ENCODE results near the gene ZCWPW1.
"Not testable (repeated sequence)": the region's sequence is repeated elsewhere in the genome, so short reads cannot be mapped to it uniquely, and the experiment has no call there.

The ZCWPW1 gene

DNA sequence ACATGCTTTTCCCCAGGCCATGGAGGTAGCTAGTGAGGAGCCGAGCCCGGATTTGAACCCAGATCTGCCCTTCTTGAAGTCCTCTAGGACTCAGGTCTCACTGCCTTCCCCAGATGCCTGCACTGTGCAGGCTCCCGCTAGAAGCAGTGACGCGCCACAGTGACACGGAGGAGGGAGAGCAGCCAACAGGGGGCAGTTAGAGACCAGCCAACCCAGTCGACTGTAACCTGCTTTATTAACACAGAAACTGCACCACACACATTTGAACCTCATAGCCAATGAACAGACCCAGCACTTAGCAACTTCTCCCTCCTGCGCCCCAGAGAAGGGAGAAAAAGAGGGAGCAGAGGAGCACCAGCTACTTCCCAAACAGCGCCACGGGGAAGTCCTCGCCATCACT is 27.8 kb downstream of the ZCWPW1 start:
- peaks cover 13% of the 10 kb centered on the region for H3K36me3 Mint-ChIP-seq

GRCh38 chr7:100400041-100400440 is 28.5 kb downstream of the ZCWPW1 start:
- Mint-ChIP-seq H3K9me3 (no peaks in the 10 kb centered on the region), H3K27ac (no peak overlapping the region), H3K4me1 (peaks cover 27% of the 10 kb centered on the region), H3K4me3 (no peak overlapping the region), H3K36me3 (peaks cover 13% of the 10 kb centered on the region), H3K27me3 (no peaks in the 10 kb centered on the region)

More for the DNA sequence above, 27.8 kb downstream of the ZCWPW1 start:
- Mint-ChIP-seq H3K4me3 (no peak overlapping the region), H3K27me3 (no peaks in the 10 kb centered on the region), H3K27ac (no peak overlapping the region), H3K9me3 (no peaks in the 10 kb centered on the region), H3K4me1 (peaks cover 23% of the 10 kb centered on the region)

GRCh38 chr7:100398239-100398638 is 30.3 kb downstream of the ZCWPW1 start:
- Mint-ChIP-seq H3K4me1 (peaks cover 27% of the 10 kb centered on the region), H3K4me3 (peak overlapping the region; percentile 40), H3K27me3 (no peaks in the 10 kb centered on the region), H3K27ac (peak overlapping the region; percentile 3), H3K9me3 (no peaks in the 10 kb centered on the region), H3K36me3 (peaks cover 10% of the 10 kb centered on the region)

GRCh38 chr7:100397315-100398081 is 31.0 kb downstream of the ZCWPW1 start:
- H3K4me1 Mint-ChIP-seq: peaks cover 27% of the 10 kb centered on the region
- no peaks in the 10 kb centered on the region for H3K9me3 Mint-ChIP-seq
- H3K27me3 Mint-ChIP-seq: no peaks in the 10 kb centered on the region
- peak overlapping the region; percentile 81 for H3K4me3 Mint-ChIP-seq
- peak overlapping the region; percentile 88 for H3K27ac Mint-ChIP-seq
- H3K36me3 Mint-ChIP-seq: peaks cover 10% of the 10 kb centered on the region

DNA sequence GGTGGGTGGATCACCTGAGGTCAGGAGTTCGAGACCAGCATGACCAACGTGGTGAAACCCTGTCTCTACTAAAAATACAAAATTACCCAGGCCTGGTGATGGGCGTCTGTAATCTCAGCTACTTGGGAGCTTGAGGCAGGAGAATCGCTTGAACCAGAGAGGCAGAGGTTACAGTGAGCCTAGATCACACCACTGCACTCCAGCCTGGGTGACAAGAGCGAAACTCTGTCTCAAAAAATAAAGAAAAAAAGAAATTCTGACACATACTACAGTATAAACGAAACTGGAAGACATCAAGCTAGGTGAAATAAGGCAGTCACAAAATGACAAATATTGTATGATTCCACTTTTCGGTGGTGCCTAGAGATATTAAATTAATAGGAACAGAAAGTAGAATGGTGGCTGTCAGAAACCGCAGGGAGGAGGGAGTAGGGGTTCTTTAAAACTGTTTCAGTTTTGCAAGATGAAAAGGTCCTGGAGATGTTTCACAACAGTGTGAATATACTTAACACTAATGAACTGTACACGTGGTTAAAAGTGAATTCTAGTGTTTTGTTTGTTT is 32.0 kb downstream of the ZCWPW1 start:
- Mint-ChIP-seq H3K27me3 (no peaks in the 10 kb centered on the region), H3K27ac (peak overlapping the region; percentile 88), H3K4me1 (peaks cover 27% of the 10 kb centered on the region), H3K9me3 (no peaks in the 10 kb centered on the region), H3K4me3 (peak overlapping the region; percentile 81), H3K36me3 (peaks cover 5% of the 10 kb centered on the region)

- peaks cover 27% of the 10 kb centered on the region for H3K4me1 Mint-ChIP-seq
- H3K4me3 Mint-ChIP-seq: no peak overlapping the region
- H3K27me3 Mint-ChIP-seq: no peaks in the 10 kb centered on the region
- peak overlapping the region; percentile 80 for H3K27ac Mint-ChIP-seq
- peaks cover 2% of the 10 kb centered on the region for H3K36me3 Mint-ChIP-seq
- H3K9me3 Mint-ChIP-seq: no peaks in the 10 kb centered on the region
These were observed 34.4 kb downstream of the ZCWPW1 start for GRCh38 chr7:100394077-100394476.

DNA sequence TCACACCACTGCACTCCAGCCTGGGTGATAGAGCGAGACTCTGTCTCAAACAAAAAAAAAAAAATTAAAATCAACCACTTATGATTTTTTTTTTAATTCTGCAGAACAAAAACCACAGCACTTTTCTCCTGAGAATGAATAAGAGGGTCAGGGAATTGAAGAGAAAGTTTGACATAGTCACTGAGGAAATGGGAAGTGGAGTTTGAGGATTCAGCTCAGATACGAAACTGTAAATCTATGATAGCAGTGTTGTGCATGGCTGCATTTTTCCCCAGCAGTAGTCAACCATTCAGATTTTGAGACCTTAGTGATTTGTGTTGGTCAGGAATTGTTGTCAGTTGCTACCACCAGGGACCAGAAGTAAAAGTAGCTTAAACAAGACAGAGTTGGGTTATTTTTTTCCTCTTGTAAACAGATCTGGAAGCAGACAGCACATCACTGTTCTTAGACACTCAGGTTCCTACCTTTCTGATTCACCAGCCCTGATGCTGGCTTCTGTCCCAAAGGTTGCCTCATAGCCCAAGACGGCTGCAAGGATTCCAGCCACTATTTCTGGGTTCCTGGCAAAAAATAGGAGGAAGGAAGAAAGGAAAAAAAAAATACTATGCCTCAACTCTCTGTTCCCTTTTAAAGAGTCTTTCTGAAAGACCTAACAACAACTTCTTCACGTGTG is 35.1 kb downstream of the ZCWPW1 start:
- Mint-ChIP-seq H3K4me3 (no peak overlapping the region), H3K4me1 (peaks cover 23% of the 10 kb centered on the region), H3K27ac (no peak overlapping the region), H3K27me3 (no peaks in the 10 kb centered on the region), H3K36me3 (peaks cover 2% of the 10 kb centered on the region), H3K9me3 (no peaks in the 10 kb centered on the region)

- Mint-ChIP-seq H3K4me3 (no peak overlapping the region), H3K4me1 (peaks cover 2% of the 10 kb centered on the region), H3K27me3 (no peaks in the 10 kb centered on the region), H3K27ac (no peak overlapping the region), H3K9me3 (no peaks in the 10 kb centered on the region), H3K36me3 (peaks cover 2% of the 10 kb centered on the region)
These were observed 38.1 kb downstream of the ZCWPW1 start for GRCh38 chr7:100390286-100391009.

DNA sequence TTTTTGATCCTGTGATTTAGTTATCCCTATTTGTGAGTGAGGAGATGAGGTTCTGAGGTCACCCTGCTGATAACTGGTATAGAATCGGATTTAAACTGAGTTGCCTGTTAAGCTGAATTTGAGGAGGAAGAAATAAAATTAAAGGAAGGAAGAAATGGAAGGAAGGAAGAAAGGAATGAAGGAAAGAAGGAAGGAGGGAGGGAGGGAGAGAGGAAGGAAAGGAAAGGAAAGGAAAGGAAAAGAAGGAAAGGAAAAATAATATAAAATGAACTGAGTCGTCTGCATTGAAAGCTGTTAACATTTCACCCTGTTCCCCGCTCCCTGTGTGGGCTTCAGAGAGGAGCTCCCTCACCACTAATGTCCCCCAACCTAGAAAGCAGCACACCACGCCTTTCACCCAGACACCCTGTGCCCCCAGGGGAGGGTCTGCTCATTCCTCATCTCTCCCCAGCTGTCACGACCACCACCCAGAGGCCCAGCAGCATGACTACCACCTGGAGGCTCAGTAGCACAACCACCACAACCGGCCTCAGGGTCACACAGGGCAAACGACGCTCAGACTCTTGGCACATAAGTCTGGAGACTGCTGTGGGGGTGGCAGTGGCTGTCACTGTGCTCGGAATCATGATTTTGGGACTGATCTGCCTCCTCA is 38.9 kb downstream of the ZCWPW1 start:
- H3K9me3 Mint-ChIP-seq: no peaks in the 10 kb centered on the region
- no peaks in the 10 kb centered on the region for H3K27me3 Mint-ChIP-seq
- H3K27ac Mint-ChIP-seq: no peak overlapping the region
- H3K36me3 Mint-ChIP-seq: peaks cover 2% of the 10 kb centered on the region
- no peak overlapping the region for H3K4me3 Mint-ChIP-seq
- H3K4me1 Mint-ChIP-seq: no peaks in the 10 kb centered on the region

- no peak overlapping the region for H3K4me3 Mint-ChIP-seq
- H3K27me3 Mint-ChIP-seq: no peaks in the 10 kb centered on the region
- H3K9me3 Mint-ChIP-seq: no peaks in the 10 kb centered on the region
- H3K4me1 Mint-ChIP-seq: peaks cover 2% of the 10 kb centered on the region
- H3K36me3 Mint-ChIP-seq: peaks cover 2% of the 10 kb centered on the region
- no peak overlapping the region for H3K27ac Mint-ChIP-seq
These were observed 40.8 kb downstream of the ZCWPW1 start for GRCh38 chr7:100387695-100388094.

GRCh38 chr7:100386940-100387339 is 41.6 kb downstream of the ZCWPW1 start:
- Mint-ChIP-seq H3K27me3 (no peaks in the 10 kb centered on the region), H3K4me1 (peaks cover 6% of the 10 kb centered on the region), H3K27ac (no peak overlapping the region), H3K36me3 (peaks cover 2% of the 10 kb centered on the region), H3K4me3 (no peak overlapping the region), H3K9me3 (no peaks in the 10 kb centered on the region)

- Mint-ChIP-seq H3K27me3 (no peaks in the 10 kb centered on the region), H3K9me3 (no peaks in the 10 kb centered on the region), H3K27ac (no peak overlapping the region), H3K36me3 (peaks cover 2% of the 10 kb centered on the region), H3K4me3 (no peak overlapping the region), H3K4me1 (peaks cover 6% of the 10 kb centered on the region)
These were observed 43.7 kb downstream of the ZCWPW1 start for GRCh38 chr7:100384628-100385294.

GRCh38 chr7:100382234-100382853 is 46.2 kb downstream of the ZCWPW1 start:
- not testable (repeated sequence) for H3K4me3 Mint-ChIP-seq

GRCh38 chr7:100381531-100382233 is 46.8 kb downstream of the ZCWPW1 start:
- not testable (repeated sequence) for H3K4me1 Mint-ChIP-seq, H3K4me3 Mint-ChIP-seq, H3K36me3 Mint-ChIP-seq, H3K27ac Mint-ChIP-seq, H3K27me3 Mint-ChIP-seq, H3K9me3 Mint-ChIP-seq

More at GRCh38 chr7:100382234-100382853, 46.2 kb downstream of the ZCWPW1 start:
- not testable (repeated sequence) for H3K36me3 Mint-ChIP-seq, H3K9me3 Mint-ChIP-seq, H3K4me1 Mint-ChIP-seq, H3K27me3 Mint-ChIP-seq, H3K27ac Mint-ChIP-seq

Measured in activated naive CD4-positive, alpha-beta T cell treated with anti-CD3 and anti-CD28 coated beads, Interleukin-2, amount 50 U/mL, for 24 hours (primary cell).